ENCODE measurements around the gene EVA1A. TPM values are rescaled to one million over a fixed set of nuclear protein-coding genes. Genes with fewer than 3 reads are reported as not detected.

EVA1A gene
- total RNA-seq, 4 donors from 2014 or later: not detected

GRCh38 chr2:75456111-75456510 is 104.6 kb downstream of the EVA1A start:
- no peaks in the 10 kb centered on the region for H3K4me1 ChIP-seq
- H3K36me3 ChIP-seq: no peaks in the 10 kb centered on the region
- no peak for DNase-seq
- no peaks in the 10 kb centered on the region for H3K9me3 ChIP-seq
- WGBS, 2 donors (ENCODE audit: low coverage in 1 of 2): 77 to 83% methylated on average over 1 to 3 of the region's 3 CpGs
- H3K27ac ChIP-seq: no peak overlapping the region
- in situ Hi-C loops (cut with MboI; ENCODE audit: low pct_ligation_motif_present in 1 of 4, low pct_unique_long_range_greater_than_20kb in 1 of 4, low sequenced_read_pairs in 3 of 4): no loop called here
- intact Hi-C loops (cut with DNase I; ENCODE audit: low total_unique reads): no loop called here
- no peaks in the 10 kb centered on the region for H3K27me3 ChIP-seq
- H3K4me3 ChIP-seq: no peak overlapping the region
- TF ChIP-seq POLR2A (IDR thresholded peaks at IDR 0.05): no peak
- TF ChIP-seq POLR2AphosphoS5 (IDR thresholded peaks at IDR 0.05): no peak
- no peak for TF ChIP-seq EP300 (IDR thresholded peaks at IDR 0.05; ENCODE audit: low read depth)
- TF ChIP-seq, protein P1, sequence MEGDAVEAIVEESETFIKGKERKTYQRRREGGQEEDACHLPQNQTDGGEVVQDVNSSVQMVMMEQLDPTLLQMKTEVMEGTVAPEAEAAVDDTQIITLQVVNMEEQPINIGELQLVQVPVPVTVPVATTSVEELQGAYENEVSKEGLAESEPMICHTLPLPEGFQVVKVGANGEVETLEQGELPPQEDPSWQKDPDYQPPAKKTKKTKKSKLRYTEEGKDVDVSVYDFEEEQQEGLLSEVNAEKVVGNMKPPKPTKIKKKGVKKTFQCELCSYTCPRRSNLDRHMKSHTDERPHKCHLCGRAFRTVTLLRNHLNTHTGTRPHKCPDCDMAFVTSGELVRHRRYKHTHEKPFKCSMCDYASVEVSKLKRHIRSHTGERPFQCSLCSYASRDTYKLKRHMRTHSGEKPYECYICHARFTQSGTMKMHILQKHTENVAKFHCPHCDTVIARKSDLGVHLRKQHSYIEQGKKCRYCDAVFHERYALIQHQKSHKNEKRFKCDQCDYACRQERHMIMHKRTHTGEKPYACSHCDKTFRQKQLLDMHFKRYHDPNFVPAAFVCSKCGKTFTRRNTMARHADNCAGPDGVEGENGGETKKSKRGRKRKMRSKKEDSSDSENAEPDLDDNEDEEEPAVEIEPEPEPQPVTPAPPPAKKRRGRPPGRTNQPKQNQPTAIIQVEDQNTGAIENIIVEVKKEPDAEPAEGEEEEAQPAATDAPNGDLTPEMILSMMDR (IDR thresholded peaks at IDR 0.05): no peak

DNA sequence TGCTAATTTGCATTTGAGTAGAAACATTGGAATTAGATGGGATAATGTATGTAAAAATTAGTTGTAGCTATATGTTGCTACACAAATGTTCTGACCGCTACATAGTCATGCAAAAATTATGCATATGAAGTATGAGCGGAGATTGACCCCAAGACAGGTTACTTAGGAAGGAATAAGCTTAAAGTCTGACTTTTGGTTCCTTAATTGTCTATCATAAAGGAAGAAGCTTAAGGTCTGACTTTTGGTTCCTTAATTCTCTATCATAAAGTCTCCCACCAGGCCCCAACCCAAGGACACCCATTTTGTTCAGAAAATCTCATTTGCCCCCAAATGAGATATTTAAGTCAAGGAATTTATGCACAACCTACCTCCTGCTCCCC is 106.5 kb downstream of the EVA1A start:
- H3K4me3 ChIP-seq: no peak overlapping the region
- H3K9me3 ChIP-seq: no peaks in the 10 kb centered on the region
- in situ Hi-C loops (cut with MboI; ENCODE audit: low pct_ligation_motif_present in 1 of 4, low pct_unique_long_range_greater_than_20kb in 1 of 4, low sequenced_read_pairs in 3 of 4): no loop called here
- WGBS, 2 donors (ENCODE audit: low coverage in 1 of 2): 70 to 81% methylated on average over 2 of the region's 2 CpGs
- no peaks in the 10 kb centered on the region for H3K36me3 ChIP-seq
- no peak overlapping the region for H3K27ac ChIP-seq
- no peaks in the 10 kb centered on the region for H3K27me3 ChIP-seq
- intact Hi-C loops (cut with DNase I; ENCODE audit: low total_unique reads): no loop called here
- DNase-seq: no peak
- TF ChIP-seq POLR2A (IDR thresholded peaks at IDR 0.05): no peak
- TF ChIP-seq EP300 (IDR thresholded peaks at IDR 0.05; ENCODE audit: low read depth): no peak
- TF ChIP-seq, protein P1 (IDR thresholded peaks at IDR 0.05): no peak
- TF ChIP-seq POLR2AphosphoS5 (IDR thresholded peaks at IDR 0.05): no peak
- no peaks in the 10 kb centered on the region for H3K4me1 ChIP-seq

- Histone ChIP-seq H3K9me3 (no peaks in the 10 kb centered on the region), H3K4me3 (no peak overlapping the region), H3K36me3 (no peaks in the 10 kb centered on the region), H3K27ac (no peak overlapping the region), H3K27me3 (no peaks in the 10 kb centered on the region), H3K4me1 (no peaks in the 10 kb centered on the region)
- DNase-seq: no peak
- TF ChIP-seq POLR2AphosphoS5 (IDR thresholded peaks at IDR 0.05) (no peak), EP300 (IDR thresholded peaks at IDR 0.05; ENCODE audit: low read depth) (no peak), POLR2A (IDR thresholded peaks at IDR 0.05) (no peak)
- TF ChIP-seq, protein P1 (IDR thresholded peaks at IDR 0.05): no peak
- WGBS, 2 donors (ENCODE audit: low coverage in 1 of 2): 64 to 73% methylated on average over 5 of the region's 5 CpGs
- intact Hi-C loops (cut with DNase I; ENCODE audit: low total_unique reads) (no loop called here), in situ Hi-C loops (cut with MboI; ENCODE audit: low pct_ligation_motif_present in 1 of 4, low pct_unique_long_range_greater_than_20kb in 1 of 4, low sequenced_read_pairs in 3 of 4) (no loop called here)
These were observed 107.1 kb downstream of the EVA1A start for GRCh38 chr2:75453384-75454240.

DNA sequence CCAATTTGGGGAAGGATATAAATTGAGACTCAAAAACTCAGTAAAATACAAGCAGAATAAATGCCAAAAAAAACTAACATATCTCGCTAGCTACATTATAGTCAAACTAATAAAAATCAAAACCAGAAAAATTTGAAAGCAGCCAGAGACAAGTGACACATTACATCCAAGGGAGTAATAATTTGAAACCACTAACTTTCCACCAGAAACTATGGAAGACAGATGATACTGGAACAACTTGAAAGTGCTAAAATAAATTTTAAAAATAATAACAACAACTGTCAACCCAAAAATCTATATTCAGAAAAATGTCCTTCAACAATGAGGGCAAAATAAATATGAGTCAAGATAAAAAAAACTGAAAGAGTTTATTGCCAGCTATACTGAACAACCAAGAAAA is 110.7 kb downstream of the EVA1A start:
- WGBS, 2 donors (ENCODE audit: low coverage in 1 of 2): 57 to 81% methylated on average over 1 of the region's 1 CpG
- in situ Hi-C loops (cut with MboI; ENCODE audit: low pct_ligation_motif_present in 1 of 4, low pct_unique_long_range_greater_than_20kb in 1 of 4, low sequenced_read_pairs in 3 of 4): no loop called here
- no peaks in the 10 kb centered on the region for H3K36me3 ChIP-seq

More for the DNA sequence above, 110.7 kb downstream of the EVA1A start:
- Histone ChIP-seq H3K9me3 (no peaks in the 10 kb centered on the region), H3K4me1 (no peaks in the 10 kb centered on the region), H3K27me3 (no peaks in the 10 kb centered on the region), H3K27ac (no peak overlapping the region), H3K4me3 (no peak overlapping the region)
- DNase-seq: no peak
- TF ChIP-seq POLR2A (IDR thresholded peaks at IDR 0.05) (no peak), EP300 (IDR thresholded peaks at IDR 0.05; ENCODE audit: low read depth) (no peak), POLR2AphosphoS5 (IDR thresholded peaks at IDR 0.05) (no peak)
- TF ChIP-seq, protein P1 (IDR thresholded peaks at IDR 0.05): no peak
- intact Hi-C loops (cut with DNase I; ENCODE audit: low total_unique reads): no loop called here

All from transverse colon (tissue), 4 donors.